GM06990 (cell line): ENCODE measurements around the gene PLPP4.

Experiments
- DNase-seq: peaks from one replicate; pipeline ENCODE4 v3.0.0-alpha.2; 2011; ENCODE audit not compliant: insufficient read length; ENCODE audit errors: extremely low read depth
- H3K27me3 ChIP-seq: replicated peaks from 2 replicates; pipeline ENCODE4 v1.6.0; 2011; ENCODE audit warnings: low read length; ENCODE audit not compliant: control insufficient read depth, insufficient read depth
- H3K36me3 ChIP-seq: 2 replicates; pipeline ENCODE4 v1.5.1; 2011; ENCODE audit warnings: low read length; ENCODE audit not compliant: control insufficient read depth, insufficient read depth
- H3K4me3 ChIP-seq: replicated peaks from 2 replicates; pipeline ENCODE4 v1.5.1; 2011; ENCODE audit warnings: low read depth, mild to moderate bottlenecking, control low read depth, low read length
- TF ChIP-seq, protein P1 (sequence below): IDR thresholded peaks from 2 replicates; pipeline ENCODE4 v1.5.1; 2011; ENCODE audit warnings: low read length, control low read depth, mild to moderate bottlenecking, inconsistent platforms; ENCODE audit not compliant: insufficient read depth, poor library complexity, severe bottlenecking

The PLPP4 gene

DNA sequence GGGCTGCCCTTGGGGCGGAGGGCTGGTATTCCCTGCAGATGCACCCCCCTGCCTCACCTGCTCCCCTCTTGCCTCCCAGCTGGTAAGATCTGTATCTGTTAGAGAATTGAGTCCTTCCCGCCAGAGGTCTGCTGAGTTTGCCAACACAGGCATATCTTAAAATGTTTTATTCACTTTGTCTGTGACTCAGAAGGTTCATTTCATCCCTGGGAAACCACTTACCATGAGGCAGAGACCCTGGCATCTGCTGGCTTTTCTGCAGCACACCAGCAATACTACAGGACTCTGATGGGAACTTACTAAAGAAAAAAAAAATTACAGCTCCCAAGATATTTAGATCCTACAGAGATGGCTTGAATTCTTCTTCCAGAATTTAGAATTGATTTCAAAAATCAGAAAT lies 131.3 kb downstream of the PLPP4 start:
- H3K36me3 ChIP-seq: no peaks in the 10 kb centered on the region
- TF ChIP-seq, protein P1, sequence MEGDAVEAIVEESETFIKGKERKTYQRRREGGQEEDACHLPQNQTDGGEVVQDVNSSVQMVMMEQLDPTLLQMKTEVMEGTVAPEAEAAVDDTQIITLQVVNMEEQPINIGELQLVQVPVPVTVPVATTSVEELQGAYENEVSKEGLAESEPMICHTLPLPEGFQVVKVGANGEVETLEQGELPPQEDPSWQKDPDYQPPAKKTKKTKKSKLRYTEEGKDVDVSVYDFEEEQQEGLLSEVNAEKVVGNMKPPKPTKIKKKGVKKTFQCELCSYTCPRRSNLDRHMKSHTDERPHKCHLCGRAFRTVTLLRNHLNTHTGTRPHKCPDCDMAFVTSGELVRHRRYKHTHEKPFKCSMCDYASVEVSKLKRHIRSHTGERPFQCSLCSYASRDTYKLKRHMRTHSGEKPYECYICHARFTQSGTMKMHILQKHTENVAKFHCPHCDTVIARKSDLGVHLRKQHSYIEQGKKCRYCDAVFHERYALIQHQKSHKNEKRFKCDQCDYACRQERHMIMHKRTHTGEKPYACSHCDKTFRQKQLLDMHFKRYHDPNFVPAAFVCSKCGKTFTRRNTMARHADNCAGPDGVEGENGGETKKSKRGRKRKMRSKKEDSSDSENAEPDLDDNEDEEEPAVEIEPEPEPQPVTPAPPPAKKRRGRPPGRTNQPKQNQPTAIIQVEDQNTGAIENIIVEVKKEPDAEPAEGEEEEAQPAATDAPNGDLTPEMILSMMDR: no peak
- DNase-seq: no peak
- H3K27me3 ChIP-seq: no peaks in the 10 kb centered on the region; the same call in 1 of the 2 replicates
- H3K4me3 ChIP-seq: no peak overlapping the region

DNA sequence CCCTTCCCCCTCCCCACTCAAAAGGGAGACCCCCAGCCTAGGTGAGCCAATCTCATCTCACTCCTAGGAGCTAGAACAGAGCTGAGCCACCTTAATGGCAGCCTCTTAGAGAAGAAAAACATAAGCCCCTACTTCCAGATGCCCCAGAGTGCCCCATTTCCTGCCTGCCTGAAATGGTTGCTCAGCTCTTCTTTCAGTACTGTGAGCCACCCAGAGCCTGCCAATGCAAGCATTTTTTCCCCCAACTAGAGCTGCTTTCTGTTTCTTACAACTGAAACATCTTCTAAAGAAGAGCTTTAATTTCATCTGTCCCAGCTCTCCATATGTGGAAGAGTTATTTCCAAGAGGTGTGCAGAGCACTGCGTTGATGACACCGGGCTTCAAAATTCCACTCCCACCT lies 136.7 kb downstream of the PLPP4 start:
- H3K36me3 ChIP-seq: no peaks in the 10 kb centered on the region
- H3K27me3 ChIP-seq: peaks cover 4% of the 10 kb centered on the region; the same call in 1 of the 2 replicates
- no peak for DNase-seq
- H3K4me3 ChIP-seq: no peak overlapping the region
- TF ChIP-seq, protein P1: no peak

DNA sequence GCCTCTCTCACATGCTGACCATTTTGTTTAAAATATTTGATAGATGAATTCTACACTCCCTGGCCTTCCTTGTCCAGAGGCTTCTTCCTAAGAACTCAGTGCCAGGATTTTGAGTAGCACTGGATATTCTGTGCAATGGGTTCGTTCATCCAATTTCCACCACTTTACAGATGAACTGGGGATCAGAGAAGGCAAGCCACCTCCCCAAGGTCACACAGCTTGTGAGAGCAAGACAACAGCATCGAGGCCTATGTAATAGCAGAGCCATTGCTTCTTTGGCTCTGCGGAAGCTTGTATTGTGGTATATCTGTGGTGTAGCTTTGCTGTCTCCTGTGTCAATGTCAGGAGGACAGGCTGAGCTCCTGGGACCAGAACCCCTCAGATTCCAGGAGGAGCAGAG lies 140.9 kb downstream of the PLPP4 start:
- TF ChIP-seq, protein P1: no peak
- Histone ChIP-seq H3K27me3 (peaks cover 5% of the 10 kb centered on the region; the same call in 1 of the 2 replicates), H3K36me3 (no peaks in the 10 kb centered on the region), H3K4me3 (no peak overlapping the region)
- DNase-seq: no peak

DNA sequence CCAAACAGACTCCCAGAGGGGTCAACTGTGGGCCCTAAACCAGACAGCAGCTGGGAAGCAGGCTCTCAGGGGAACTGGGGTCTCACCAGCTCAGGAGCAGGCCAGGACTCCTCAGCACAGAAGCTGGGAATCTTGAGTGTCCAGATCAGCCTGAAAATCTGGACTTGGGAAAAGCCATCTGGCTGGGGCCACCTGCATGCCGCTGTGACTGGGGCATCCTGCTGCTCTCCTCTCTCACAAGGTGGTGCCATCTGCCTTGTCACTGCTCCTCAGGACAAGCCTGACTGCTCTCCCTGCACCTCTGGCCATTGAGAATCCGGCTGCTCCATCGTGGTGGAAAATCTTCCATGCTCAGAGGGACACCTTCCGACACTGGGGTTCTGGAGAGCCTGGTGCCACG lies 141.4 kb downstream of the PLPP4 start:
- H3K36me3 ChIP-seq: no peaks in the 10 kb centered on the region
- H3K4me3 ChIP-seq: no peak overlapping the region
- H3K27me3 ChIP-seq: peaks cover 5% of the 10 kb centered on the region; the same call in 1 of the 2 replicates
- TF ChIP-seq, protein P1: peak; percentile 31
- DNase-seq: no peak

DNA sequence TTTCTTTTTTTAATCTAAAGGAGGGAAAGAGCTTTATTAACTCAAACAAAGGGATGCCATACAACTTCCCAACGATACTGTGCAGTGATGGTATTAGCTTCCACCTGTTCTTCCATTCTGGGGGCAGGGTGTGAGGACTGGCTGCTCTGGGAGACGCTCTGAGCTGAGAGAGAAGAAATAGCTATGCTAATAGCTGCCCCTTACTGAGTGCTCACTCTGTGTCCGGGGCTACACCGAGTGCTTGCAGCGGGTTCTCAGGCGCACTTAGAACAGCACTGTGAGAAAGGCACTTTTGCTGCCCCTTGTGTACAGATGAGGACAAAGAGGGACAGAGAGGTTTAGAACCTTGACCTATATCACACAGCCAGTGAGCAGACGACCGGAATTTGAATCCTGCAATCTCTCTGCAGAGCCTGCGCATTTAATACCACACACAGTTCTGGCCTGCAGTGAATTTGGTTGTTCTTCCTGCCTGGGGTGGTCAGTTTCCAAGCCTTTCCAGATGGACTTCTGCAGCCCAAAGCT lies 142.2 kb downstream of the PLPP4 start:
- TF ChIP-seq, protein P1: no peak
- Histone ChIP-seq H3K36me3 (no peaks in the 10 kb centered on the region), H3K4me3 (no peak overlapping the region), H3K27me3 (peaks cover 5% of the 10 kb centered on the region; the same call in 1 of the 2 replicates)
- DNase-seq: no peak
